Calu3 (cell line): ENCODE results near the gene RHCG. TPM values are rescaled to one million over a fixed set of nuclear protein-coding genes. Genes with fewer than 3 reads are reported as not detected.

ENCODE experiments used
- BruUV-seq: library from RNA; stranded (reverse); fragments of 400-500 nt; replicated peaks from 2 replicates; lab custom pipeline; 2021; lab: Mats Ljungman, UMichigan
- CTCF ChIA-PET: fragments of 300-600 bp; sonication (Branson Sonifier 250); formaldehyde crosslinking; loops from one replicate; lab custom pipeline; 2022; ENCODE audit warnings: antibody characterized with exemption; lab: Charles Lee
- DNase-seq: peaks from one replicate; pipeline ENCODE4 v3.0.0; 2022
- H3K27ac Mint-ChIP-seq: one replicate; pipeline ENCODE4 v1.8.0; 2022; ENCODE audit warnings: mixed read lengths; ENCODE audit not compliant: unreplicated experiment
- H3K27me3 Mint-ChIP-seq: one replicate; pipeline ENCODE4 v1.8.0; 2022; ENCODE audit warnings: mixed read lengths; ENCODE audit not compliant: unreplicated experiment
- H3K36me3 Mint-ChIP-seq: one replicate; pipeline ENCODE4 v1.8.0; 2022; ENCODE audit warnings: mild to moderate bottlenecking, moderate library complexity, mixed read lengths; ENCODE audit not compliant: insufficient read depth, unreplicated experiment
- H3K4me1 Mint-ChIP-seq: one replicate; pipeline ENCODE4 v1.8.0; 2022; ENCODE audit warnings: mild to moderate bottlenecking, low read depth, mixed read lengths; ENCODE audit not compliant: unreplicated experiment
- H3K4me3 Mint-ChIP-seq: one replicate; pipeline ENCODE4 v1.8.0; 2022; ENCODE audit warnings: mild to moderate bottlenecking, low read depth, moderate library complexity, mixed read lengths; ENCODE audit not compliant: unreplicated experiment
- H3K9me3 Mint-ChIP-seq: one replicate; pipeline ENCODE4 v1.8.0; 2022; ENCODE audit warnings: low read depth, mixed read lengths; ENCODE audit not compliant: unreplicated experiment
- intact Hi-C: fragments of 100-400 bp; cut with micrococcal nuclease; formaldehyde crosslinking; loops from one replicate; pipeline ENCODE4 v1.10.0; 2022; ENCODE audit not compliant: unreplicated experiment
- total RNA-seq: library from RNA; stranded (reverse); gene quantifications from 2 replicates; pipeline ENCODE4 v1.2.3, GENCODE V29; 2022
- TF ChIP-seq, protein P1 (sequence below): fragments of 200-600 bp; IDR thresholded peaks from one replicate; pipeline ENCODE4 v1.8.0; 2022; ENCODE audit warnings: antibody characterized with exemption; ENCODE audit not compliant: unreplicated experiment

RHCG gene
- total RNA-seq, 1 experiment from 2014 or later, result 0.59 TPM

DNA sequence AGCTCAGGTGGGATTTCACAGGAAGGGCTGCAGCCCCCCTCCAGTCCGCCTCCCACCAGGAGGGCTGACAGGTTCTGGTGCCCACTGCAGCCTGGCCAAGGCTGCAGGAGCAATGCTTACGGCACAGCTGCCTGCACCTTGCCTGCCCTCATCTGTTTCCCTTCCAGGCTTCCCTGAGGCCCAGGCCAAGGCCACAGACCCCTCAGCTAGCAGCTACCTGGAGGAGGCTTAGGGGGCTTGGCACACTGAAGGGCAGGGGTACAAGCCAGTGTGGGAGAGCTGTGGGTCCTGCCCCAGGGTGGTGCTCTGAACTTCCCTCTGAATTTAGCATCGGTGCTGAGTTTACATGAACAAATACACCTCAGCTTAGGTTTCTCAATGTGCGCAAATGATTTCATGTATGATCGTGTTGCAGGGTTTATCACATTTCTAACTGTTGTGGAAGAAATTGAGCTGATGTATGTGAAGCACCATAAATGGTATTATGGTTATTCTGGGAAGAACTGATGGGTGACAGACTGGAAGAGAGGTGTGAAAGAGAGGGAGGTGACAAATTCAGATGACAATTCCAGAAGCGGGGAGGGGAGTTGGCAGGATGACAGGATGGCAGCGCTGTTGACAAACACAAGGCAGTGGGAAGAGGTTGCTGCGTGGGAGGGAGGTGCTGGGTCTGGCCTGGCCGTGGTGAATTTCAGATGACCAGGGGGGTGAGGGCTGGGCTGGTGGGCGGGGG lies 6.1 kb downstream of the RHCG start:
- peaks cover 89% of the 10 kb centered on the region for H3K27me3 Mint-ChIP-seq
- no peak overlapping the region for H3K27ac Mint-ChIP-seq
- no peak overlapping the region for H3K4me3 Mint-ChIP-seq
- CTCF ChIA-PET, result no interaction called here
- no TSS peak for BruUV-seq
- no peak for DNase-seq
- peaks cover 5% of the 10 kb centered on the region for H3K36me3 Mint-ChIP-seq
- TF ChIP-seq, protein P1, sequence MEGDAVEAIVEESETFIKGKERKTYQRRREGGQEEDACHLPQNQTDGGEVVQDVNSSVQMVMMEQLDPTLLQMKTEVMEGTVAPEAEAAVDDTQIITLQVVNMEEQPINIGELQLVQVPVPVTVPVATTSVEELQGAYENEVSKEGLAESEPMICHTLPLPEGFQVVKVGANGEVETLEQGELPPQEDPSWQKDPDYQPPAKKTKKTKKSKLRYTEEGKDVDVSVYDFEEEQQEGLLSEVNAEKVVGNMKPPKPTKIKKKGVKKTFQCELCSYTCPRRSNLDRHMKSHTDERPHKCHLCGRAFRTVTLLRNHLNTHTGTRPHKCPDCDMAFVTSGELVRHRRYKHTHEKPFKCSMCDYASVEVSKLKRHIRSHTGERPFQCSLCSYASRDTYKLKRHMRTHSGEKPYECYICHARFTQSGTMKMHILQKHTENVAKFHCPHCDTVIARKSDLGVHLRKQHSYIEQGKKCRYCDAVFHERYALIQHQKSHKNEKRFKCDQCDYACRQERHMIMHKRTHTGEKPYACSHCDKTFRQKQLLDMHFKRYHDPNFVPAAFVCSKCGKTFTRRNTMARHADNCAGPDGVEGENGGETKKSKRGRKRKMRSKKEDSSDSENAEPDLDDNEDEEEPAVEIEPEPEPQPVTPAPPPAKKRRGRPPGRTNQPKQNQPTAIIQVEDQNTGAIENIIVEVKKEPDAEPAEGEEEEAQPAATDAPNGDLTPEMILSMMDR, result no peak
- H3K9me3 Mint-ChIP-seq, result no peaks in the 10 kb centered on the region
- H3K4me1 Mint-ChIP-seq, result peaks cover 15% of the 10 kb centered on the region
- intact Hi-C loops, result no loop called here

DNA sequence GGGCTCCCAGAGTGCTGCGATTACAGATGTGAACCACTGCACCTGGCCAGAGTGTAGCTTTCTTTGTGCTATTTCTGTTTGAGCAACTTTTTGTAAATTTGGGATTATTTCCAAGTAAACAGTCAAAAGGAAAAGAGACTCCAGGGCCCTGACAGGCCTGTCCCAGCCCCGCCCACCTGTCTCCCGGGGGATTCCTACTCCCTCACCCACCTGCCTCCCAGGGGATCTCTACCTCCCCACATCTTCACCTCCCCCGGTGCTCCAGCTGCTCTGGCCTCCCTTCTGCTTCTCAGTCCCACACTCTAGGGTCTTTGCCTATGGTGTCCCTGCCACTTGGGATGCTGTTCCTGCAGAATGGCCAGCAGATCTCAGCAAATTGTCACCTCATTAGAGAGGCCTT lies 7.0 kb downstream of the RHCG start:
- intact Hi-C loops, result no loop called here
- Mint-ChIP-seq H3K4me3 (no peak overlapping the region), H3K36me3 (peaks cover 5% of the 10 kb centered on the region), H3K4me1 (peaks cover 17% of the 10 kb centered on the region), H3K9me3 (no peaks in the 10 kb centered on the region), H3K27me3 (peaks cover 84% of the 10 kb centered on the region), H3K27ac (no peak overlapping the region)
- no TSS peak for BruUV-seq
- TF ChIP-seq, protein P1, result no peak
- CTCF ChIA-PET, result interaction anchor here (0.5 kb wide), 1 partner anchor 56 kb away, joined by 3 read pairs; no protein-coding TSS in a partner anchor
- DNase-seq, result no peak

DNA sequence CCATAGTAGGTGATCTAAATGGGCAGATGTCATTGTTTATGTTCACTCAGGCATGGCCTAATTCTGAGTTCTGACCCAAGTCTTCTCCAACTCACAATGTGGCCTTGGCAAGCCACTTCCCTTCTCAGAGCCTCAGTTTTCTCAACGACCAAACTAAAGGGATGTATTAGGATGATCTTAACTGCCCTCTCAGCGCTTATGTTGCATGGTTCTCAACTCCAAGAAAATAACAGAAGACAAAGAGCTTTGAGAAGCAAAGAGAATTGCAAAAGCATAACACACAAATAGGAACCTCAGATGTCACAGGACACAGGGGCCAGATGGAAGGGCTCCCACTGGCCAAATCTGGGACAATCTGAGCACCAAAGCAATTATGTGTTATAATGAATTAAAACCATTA lies 8.6 kb downstream of the RHCG start:
- no peak for DNase-seq
- Mint-ChIP-seq H3K9me3 (no peaks in the 10 kb centered on the region), H3K36me3 (peaks cover 5% of the 10 kb centered on the region), H3K4me3 (no peak overlapping the region), H3K27me3 (peaks cover 69% of the 10 kb centered on the region), H3K27ac (no peak overlapping the region), H3K4me1 (peaks cover 17% of the 10 kb centered on the region)
- BruUV-seq, result no TSS peak
- intact Hi-C loops, result no loop called here
- TF ChIP-seq, protein P1, result no peak
- CTCF ChIA-PET, result no interaction called here

DNA sequence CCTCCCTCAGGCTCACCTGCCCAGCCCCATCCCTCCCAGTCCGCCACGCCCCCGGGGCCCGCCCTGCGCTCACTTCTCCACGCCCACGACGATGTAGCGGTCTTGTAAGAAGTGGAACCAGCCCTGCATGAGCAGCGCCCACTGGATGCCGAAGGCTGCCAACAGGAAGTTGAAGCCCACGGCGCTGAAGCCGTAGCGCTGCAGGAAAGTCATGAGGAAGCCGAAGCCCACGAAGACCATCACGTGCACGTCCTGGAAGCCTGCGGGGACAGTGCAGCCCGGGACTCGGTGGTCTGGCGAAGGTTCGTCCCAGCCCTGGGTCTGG lies 9.7 kb downstream of the RHCG start:
- TF ChIP-seq, protein P1, result no peak
- H3K9me3 Mint-ChIP-seq, result no peaks in the 10 kb centered on the region
- H3K4me1 Mint-ChIP-seq, result peaks cover 17% of the 10 kb centered on the region
- peaks cover 5% of the 10 kb centered on the region for H3K36me3 Mint-ChIP-seq
- H3K4me3 Mint-ChIP-seq, result peak overlapping the region; percentile 55
- H3K27me3 Mint-ChIP-seq, result peaks cover 60% of the 10 kb centered on the region
- peak overlapping the region; percentile 27 for H3K27ac Mint-ChIP-seq
- intact Hi-C loops, result no loop called here
- CTCF ChIA-PET, result no interaction called here
- DNase-seq, result peak; percentile 78
- BruUV-seq, result no TSS peak
